Lung (tissue), 12 donors: ENCODE results near the gene IGDCC3. TPM values are rescaled to one million over a fixed set of nuclear protein-coding genes. Genes with fewer than 3 reads are reported as not detected.
A peak's percentile ranks its signal among the peaks of the same experiment; 100 is the strongest.

Source experiments
- ATAC-seq: fragments of 200-7000 bp; cut with Tn5 transposase; one replicate; pipeline ENCODE4 v1.9.1; 2020; ENCODE audit warnings: moderate number of reproducible peaks; ENCODE audit not compliant: insufficient read depth, low FRiP score
- DNase-seq, 3 donors: peaks; one replicate each; pipeline ENCODE4 v3.0.0-alpha.2; 2013 to 2017
- H3K27ac ChIP-seq, 2 donors: one replicate each; pipeline ENCODE4 v1.5.1; 2013; ENCODE audit warnings: mild to moderate bottlenecking in 2 of 2, moderate library complexity in 2 of 2, control low read depth in 1 of 2, inconsistent platforms in 1 of 2, low read depth in 1 of 2, low read length in 1 of 2
- H3K27me3 ChIP-seq, 3 donors: one replicate each; pipeline ENCODE4 v1.5.1; 2013; ENCODE audit warnings: low read length in 2 of 3; ENCODE audit not compliant: control insufficient read depth in 3 of 3, insufficient read depth in 3 of 3
- H3K36me3 ChIP-seq, 4 donors: one replicate each; pipeline ENCODE4 v1.5.1; 2013; ENCODE audit warnings: low read length in 4 of 4, mild to moderate bottlenecking in 1 of 4, moderate library complexity in 1 of 4; ENCODE audit not compliant: control insufficient read depth in 4 of 4, insufficient read depth in 4 of 4
- H3K4me1 ChIP-seq, 5 donors: one replicate each; pipeline ENCODE4 v1.5.1; 2013; ENCODE audit warnings: low read length in 5 of 5, mild to moderate bottlenecking in 2 of 5, moderate library complexity in 1 of 5; ENCODE audit not compliant: control insufficient read depth in 5 of 5, insufficient read depth in 5 of 5
- H3K4me3 ChIP-seq: one replicate; pipeline ENCODE4 v1.5.1; 2013; ENCODE audit warnings: mild to moderate bottlenecking, control low read depth, moderate library complexity
- H3K9ac ChIP-seq, 2 donors: one replicate each; pipeline ENCODE4 v1.5.1; 2013; ENCODE audit warnings: low read length in 2 of 2, control low read depth in 1 of 2; ENCODE audit not compliant: insufficient read depth in 1 of 2
- H3K9me3 ChIP-seq, 4 donors: one replicate each; pipeline ENCODE4 v1.5.1; 2013; ENCODE audit warnings: low read length in 3 of 4, mild to moderate bottlenecking in 1 of 4, moderate library complexity in 1 of 4; ENCODE audit not compliant: control insufficient read depth in 4 of 4, insufficient read depth in 3 of 4
- WGBS, 2 donors: extraction: QIAGEN DNeasy Blood & Tissue Kit; methylation state at CpG; one replicate each; pipeline ENCODE4 v1.1.7; 2013; 5-methylcytosine and 5-hydroxymethylcytosine counted together
- polyA plus RNA-seq, 2 donors: library from polyadenylated mRNA; stranded (reverse); fragments of 200-250 nt; gene quantifications; one replicate each; pipeline ENCODE4 v1.2.1, GENCODE V29; 2013
- total RNA-seq, 2 donors: library from RNA; depleted of rRNA in 1 of 2; stranded (reverse); fragments of >200 nt in 1 of 2; gene quantifications; one replicate each; pipeline ENCODE4 v1.2.1, GENCODE V29; 2014 to 2021
- TF ChIP-seq, protein P1 (sequence below): IDR thresholded peaks from 2 replicates; pipeline ENCODE4 v1.5.1; 2012; ENCODE audit warnings: mild to moderate bottlenecking; ENCODE audit errors: control extremely low read depth, extremely low read depth
- donor health status: control.
- donor health status: control.
- donor health status: Bipolar disorder and iron deficiency.
- donor health status: healthy.
- donor health status: DM: yes; HTN: yes; CAD: no.

IGDCC3 gene
- total and polyA plus RNA-seq, 4 donors = 0.09 to 1.3 TPM; not detected in 2

DNA sequence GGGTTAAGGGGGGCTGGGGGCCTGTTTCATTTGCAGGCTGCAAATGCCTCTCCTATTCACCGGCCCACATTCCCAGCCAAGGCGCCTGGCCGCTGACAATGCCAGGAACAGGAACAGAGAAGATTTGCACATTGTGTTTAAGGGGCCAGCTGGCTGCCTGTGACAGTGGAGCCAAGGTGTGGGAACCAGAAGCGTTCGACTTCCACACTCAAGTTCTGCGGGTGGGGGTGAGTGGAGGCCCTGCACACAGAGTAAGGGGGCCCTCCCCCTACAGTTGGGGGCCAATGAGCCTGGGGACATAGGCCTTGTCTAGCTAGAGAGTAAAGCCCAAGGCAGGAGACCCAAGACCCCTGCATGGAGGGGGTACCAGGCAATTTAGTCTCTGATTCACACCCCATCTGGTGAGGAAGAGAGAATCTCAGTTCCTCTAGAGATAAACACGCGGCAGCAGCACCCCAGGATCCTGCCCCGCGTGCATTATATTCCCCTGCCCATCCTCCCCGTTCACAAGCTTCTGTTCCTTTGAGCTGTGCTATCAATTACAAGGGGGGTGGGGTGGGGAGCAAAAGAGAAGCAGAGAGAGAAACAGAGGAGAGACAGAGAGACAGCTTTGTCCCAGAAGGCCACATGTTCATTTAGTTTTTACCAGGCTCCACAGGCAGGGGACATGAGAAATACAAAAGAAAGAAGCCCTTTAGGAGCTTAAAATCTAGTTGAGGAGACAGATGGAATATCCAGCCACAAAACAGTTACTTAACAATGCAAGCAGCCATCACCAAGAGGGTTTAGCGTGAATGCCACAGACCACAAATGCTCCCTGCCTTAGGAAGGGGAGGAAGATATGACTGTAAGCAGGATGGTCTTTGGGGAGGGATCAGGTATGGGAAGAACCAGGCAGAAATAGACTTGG is 9.2 kb downstream of the IGDCC3 start:
- WGBS, 2 donors = 61 to 68% methylated on average over 12 of the region's 12 CpGs
- Histone ChIP-seq H3K27ac (no peak overlapping the region), H3K4me1 (peaks cover 0 to 25% (median 4%) of the 10 kb centered on the region in 5 donors), H3K27me3 (no peaks in the 10 kb centered on the region), H3K9me3 (no peaks in the 10 kb centered on the region), H3K4me3 (no peak overlapping the region), H3K9ac (no peak overlapping the region), H3K36me3 (peaks cover 0 to 5% (median 2%) of the 10 kb centered on the region in 4 donors)
- ATAC-seq (no peak), DNase-seq (peak in 2 of 3 donors; percentile 70 to 73)
- TF ChIP-seq, protein P1, sequence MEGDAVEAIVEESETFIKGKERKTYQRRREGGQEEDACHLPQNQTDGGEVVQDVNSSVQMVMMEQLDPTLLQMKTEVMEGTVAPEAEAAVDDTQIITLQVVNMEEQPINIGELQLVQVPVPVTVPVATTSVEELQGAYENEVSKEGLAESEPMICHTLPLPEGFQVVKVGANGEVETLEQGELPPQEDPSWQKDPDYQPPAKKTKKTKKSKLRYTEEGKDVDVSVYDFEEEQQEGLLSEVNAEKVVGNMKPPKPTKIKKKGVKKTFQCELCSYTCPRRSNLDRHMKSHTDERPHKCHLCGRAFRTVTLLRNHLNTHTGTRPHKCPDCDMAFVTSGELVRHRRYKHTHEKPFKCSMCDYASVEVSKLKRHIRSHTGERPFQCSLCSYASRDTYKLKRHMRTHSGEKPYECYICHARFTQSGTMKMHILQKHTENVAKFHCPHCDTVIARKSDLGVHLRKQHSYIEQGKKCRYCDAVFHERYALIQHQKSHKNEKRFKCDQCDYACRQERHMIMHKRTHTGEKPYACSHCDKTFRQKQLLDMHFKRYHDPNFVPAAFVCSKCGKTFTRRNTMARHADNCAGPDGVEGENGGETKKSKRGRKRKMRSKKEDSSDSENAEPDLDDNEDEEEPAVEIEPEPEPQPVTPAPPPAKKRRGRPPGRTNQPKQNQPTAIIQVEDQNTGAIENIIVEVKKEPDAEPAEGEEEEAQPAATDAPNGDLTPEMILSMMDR = no peak

DNA sequence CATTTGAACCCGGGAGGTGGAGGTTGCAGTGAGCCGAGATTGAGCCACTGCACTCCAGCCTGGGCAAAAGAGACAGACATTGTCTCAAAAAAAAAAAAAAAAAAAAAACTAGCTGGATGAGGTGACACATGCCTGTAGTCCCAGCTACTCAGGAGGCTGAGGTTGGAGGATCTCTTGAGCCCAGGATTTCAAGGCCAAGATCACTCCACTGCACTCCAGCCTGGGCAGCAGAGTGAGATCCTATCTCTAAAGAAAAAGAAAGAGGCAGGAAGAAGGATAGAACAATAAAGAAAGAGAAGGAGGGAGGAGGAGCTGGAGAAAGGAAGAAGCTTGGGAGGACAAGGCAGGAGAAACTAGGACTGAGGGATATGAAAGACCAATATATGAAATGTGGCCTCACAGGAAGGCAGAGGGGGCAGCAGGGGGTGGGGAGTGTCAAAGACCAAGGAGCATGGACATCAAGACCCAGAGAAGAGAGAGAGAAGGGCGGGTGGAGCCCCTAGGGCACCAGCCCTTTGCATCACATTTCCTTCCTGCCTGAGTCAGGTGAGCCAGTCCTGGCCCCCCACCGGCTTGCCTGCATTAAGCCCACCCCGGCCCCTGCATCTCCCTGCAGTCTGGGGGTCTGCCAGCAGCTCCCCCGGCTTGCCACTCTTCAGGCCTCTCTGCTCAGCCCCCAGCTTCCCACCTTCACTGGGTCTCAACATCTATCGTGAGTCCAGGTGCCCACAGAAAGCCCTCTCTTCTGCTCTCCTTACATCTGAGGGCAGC is 11.5 kb downstream of the IGDCC3 start:
- no peaks in the 10 kb centered on the region for H3K36me3 ChIP-seq
- no peak overlapping the region for H3K4me3 ChIP-seq
- no peak overlapping the region for H3K9ac ChIP-seq
- H3K4me1 ChIP-seq = peaks cover 0 to 25% (median 4%) of the 10 kb centered on the region in 5 donors
- no peak overlapping the region for H3K27ac ChIP-seq
- no peaks in the 10 kb centered on the region for H3K27me3 ChIP-seq
- 83 to 88% methylated on average over 7 of the region's 7 CpGs for WGBS, 2 donors
- ATAC-seq = no peak
- DNase-seq = no peak
- TF ChIP-seq, protein P1 = no peak
- no peaks in the 10 kb centered on the region for H3K9me3 ChIP-seq

DNA sequence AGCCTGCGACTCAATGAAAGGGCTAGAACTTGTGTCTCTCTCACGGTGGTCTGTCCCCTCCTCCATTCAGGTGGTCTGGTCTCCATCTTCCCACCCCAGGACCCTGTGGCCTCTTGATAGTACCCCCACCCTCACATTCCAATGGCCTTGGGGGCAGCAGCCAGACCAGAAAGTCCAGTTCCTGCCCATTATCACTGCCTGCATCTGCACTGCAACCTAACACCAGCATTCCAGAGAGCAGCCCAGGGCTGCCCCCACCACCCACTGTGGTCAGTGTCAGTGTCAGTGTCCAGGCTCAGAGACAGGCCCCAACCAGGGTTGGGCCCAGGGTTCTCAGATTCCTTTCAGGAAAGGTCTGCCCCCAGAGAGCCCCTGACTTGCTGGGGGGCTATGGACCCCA is 12.6 kb downstream of the IGDCC3 start:
- Histone ChIP-seq H3K9ac (no peak overlapping the region), H3K27me3 (no peaks in the 10 kb centered on the region), H3K4me1 (peaks cover 0 to 25% (median 4%) of the 10 kb centered on the region in 5 donors), H3K9me3 (no peaks in the 10 kb centered on the region), H3K27ac (no peak overlapping the region), H3K4me3 (no peak overlapping the region), H3K36me3 (no peaks in the 10 kb centered on the region)
- 73 to 97% methylated on average over 2 of the region's 2 CpGs for WGBS, 2 donors
- ATAC-seq (no peak), DNase-seq (peak in 2 of 3 donors; percentile 42 to 44)
- TF ChIP-seq, protein P1 = no peak
